GM12878 (cell line): ENCODE results near the gene SLC19A1. TPM values are rescaled to one million over a fixed set of nuclear protein-coding genes. Genes with fewer than 3 reads are reported as not detected.

Experiments used
- ATAC-seq: fragments of 200-7000 bp; cut with Tn5 transposase; 3 replicates; pipeline ENCODE4 v1.9.1; 2020; ENCODE audit warnings: mild to moderate bottlenecking, moderate library complexity
- BruUV-seq: library from RNA; stranded (reverse); fragments of 400-500 nt; replicated peaks from 2 replicates; lab custom pipeline; 2021; lab: Mats Ljungman, UMichigan
- CTCF ChIA-PET: fragments of 300-600 bp; sonication (Branson Sonifier 250); formaldehyde crosslinking; extraction: SDS; loops from one replicate; lab custom pipeline; 2021; ENCODE audit warnings: inconsistent platforms; lab: Yijun Ruan, JAX
- POLR2A ChIA-PET: fragments of 350-600 bp; formaldehyde crosslinking; extraction: SDS; loops from one replicate; lab custom pipeline; 2021; ENCODE audit warnings: inconsistent platforms; lab: Charles Lee
- RAD21 ChIA-PET: fragments of 300-600 bp; sonication (Branson Sonifier 250); formaldehyde crosslinking; loops from one replicate; lab custom pipeline; 2023; ENCODE audit warnings: antibody characterized with exemption; ENCODE audit not compliant: unreplicated experiment; lab: Charles Lee
- SMC1A ChIA-PET: fragments of 300-600 bp; sonication (Branson Sonifier 250); formaldehyde crosslinking; loops from one replicate; lab custom pipeline; 2023; ENCODE audit not compliant: unreplicated experiment, uncharacterized antibody; lab: Charles Lee
- DNase-seq: peaks from one replicate; pipeline ENCODE4 v3.0.0-alpha.2; 2011; ENCODE audit warnings: low read depth, low spot score
- FAIRE-seq: peaks from 3 replicates; lab custom pipeline; 2011; peaks lifted over from hg19 to GRCh38; lab: Jason Lieb, UNC
- H2AFZ ChIP-seq: 2 replicates; pipeline ENCODE4 v1.6.0; 2011; ENCODE audit warnings: low read depth, low read length, control low read depth; ENCODE audit not compliant: control insufficient read depth
- H3K27ac ChIP-seq: 2 replicates; pipeline ENCODE4 v1.5.1; 2011; ENCODE audit warnings: control low read depth; ENCODE audit not compliant: control insufficient read depth, insufficient read depth
- H3K27me3 ChIP-seq, 2 experiments: replicated peaks in 1 of 2; 2 replicates each; pipeline versions ENCODE4 v1.6.0 to v1.6.1; 2011; ENCODE audit warnings: low read length in 1 of 2; ENCODE audit not compliant: control insufficient read depth in 2 of 2, insufficient read depth in 2 of 2
- H3K36me3 ChIP-seq, 2 experiments: 2 replicates each; pipeline ENCODE4 v1.5.1; 2011; ENCODE audit warnings: low read length in 1 of 2; ENCODE audit not compliant: control insufficient read depth in 2 of 2, insufficient read depth in 2 of 2
- H3K4me1 ChIP-seq: 2 replicates; pipeline ENCODE4 v1.6.1; 2011; ENCODE audit warnings: mild to moderate bottlenecking, low read length, moderate library complexity, mixed read lengths; ENCODE audit not compliant: control insufficient read depth, insufficient read depth
- H3K4me2 ChIP-seq: 2 replicates; pipeline ENCODE4 v1.6.0; 2011; ENCODE audit warnings: control low read depth; ENCODE audit not compliant: control insufficient read depth, insufficient read depth
- H3K4me3 ChIP-seq: fragments of 200-600 bp; sonication (generic); 2 replicates; pipeline ENCODE4 v1.5.1; 2016
- H3K79me2 ChIP-seq: 2 replicates; pipeline ENCODE4 v1.6.0; 2011; ENCODE audit warnings: low read length; ENCODE audit not compliant: control insufficient read depth, insufficient read depth
- H3K9ac ChIP-seq: 2 replicates; pipeline ENCODE4 v1.8.0; 2011; ENCODE audit warnings: low read length, control low read depth, mixed read lengths; ENCODE audit not compliant: control insufficient read depth, insufficient read depth
- H3K9me3 ChIP-seq: replicated peaks from 3 replicates; pipeline ENCODE4 v1.5.1; 2011; ENCODE audit warnings: mild to moderate bottlenecking, low read length; ENCODE audit not compliant: control insufficient read depth, insufficient read depth
- H4K20me1 ChIP-seq: 2 replicates; pipeline ENCODE4 v1.6.0; 2011; ENCODE audit not compliant: control insufficient read depth, insufficient read depth
- ATF7 ChIP-seq: fragments of 450-650 bp; IDR thresholded peaks from 2 replicates; pipeline ENCODE4 v1.6.1; 2016; ENCODE audit warnings: low read depth, mild to moderate bottlenecking
- BRCA1 ChIP-seq: IDR thresholded peaks from 2 replicates; pipeline ENCODE4 v1.6.1; 2011; ENCODE audit warnings: low read depth, low read length, improper control_type of control experiment
- CHD2 ChIP-seq: IDR thresholded peaks from 2 replicates; pipeline ENCODE4 v1.6.1; 2011; ENCODE audit warnings: low read depth, low read length, improper control_type of control experiment, borderline replicate concordance
- FOXM1 ChIP-seq: IDR thresholded peaks from 2 replicates; pipeline ENCODE4 v1.6.1; 2012; ENCODE audit warnings: low read depth, mild to moderate bottlenecking, inconsistent platforms, low read length, moderate library complexity
- GABPA ChIP-seq: IDR thresholded peaks from 2 replicates; pipeline ENCODE4 v1.6.1; 2014; ENCODE audit warnings: antibody characterized with exemption, low read depth, mild to moderate bottlenecking, inconsistent platforms
- LARP7 ChIP-seq: fragments of 450-650 bp; IDR thresholded peaks from 2 replicates; pipeline ENCODE4 v1.6.1; 2017; ENCODE audit warnings: mild to moderate bottlenecking
- TAF1 ChIP-seq: IDR thresholded peaks from 2 replicates; pipeline ENCODE4 v1.6.1; 2011; ENCODE audit warnings: mild to moderate bottlenecking, low read depth, low read length, borderline replicate concordance
- TARDBP ChIP-seq: IDR thresholded peaks from 2 replicates; pipeline ENCODE4 v1.6.1; 2016; ENCODE audit warnings: borderline replicate concordance
- TBL1XR1 ChIP-seq: IDR thresholded peaks from 2 replicates; pipeline ENCODE4 v1.6.1; 2012; ENCODE audit warnings: low read depth, low read length, improper control_type of control experiment
- TCF3 ChIP-seq: IDR thresholded peaks from 2 replicates; pipeline ENCODE4 v1.6.1; 2012; ENCODE audit warnings: low read depth, mild to moderate bottlenecking, low read length, borderline replicate concordance; ENCODE audit not compliant: insufficient read depth
- WGBS: methylation state at CpG from one replicate; pipeline ENCODE4 v1.1.6; 2016; ENCODE audit warnings: low lambda C conversion rate; ENCODE audit not compliant: insufficient replicate concordance, insufficient coverage; ENCODE audit errors: missing lambda C conversion rate; 5-methylcytosine and 5-hydroxymethylcytosine counted together
- in situ Hi-C: fragments of 300-500 bp; cut with MboI; formaldehyde crosslinking; loops from 9 replicates; pipeline ENCODE4 v1.14.3; 2018; ENCODE audit warnings: mixed read lengths
- intact Hi-C: fragments of 100-400 bp; cut with micrococcal nuclease; formaldehyde crosslinking; loops from one replicate; pipeline ENCODE4 v1.14.2; 2022; ENCODE audit not compliant: unreplicated experiment
- polyA plus RNA-seq, 11 experiments: library from polyadenylated mRNA; depleted of rRNA in 4 of 11; unstranded in 6 of 11; stranded (reverse) in 5 of 11; fragments of >200 nt; fragmentation: Nextera tagmentation in 4 of 11; fragmentation: Illumina TruSeq in 1 of 11; extraction: Ambion mirVana in 4 of 11; extraction: Trizol in 1 of 11; gene quantifications; 1 replicate in 1 of 11; 2 replicates in 10 of 11; pipeline versions ENCODE4 v1.2.1 to v1.2.3, GENCODE V29; 2011 to 2016; ENCODE audit warnings: inconsistent platforms in 2 of 11, missing spikeins in 2 of 11, low read depth in 1 of 11
- total RNA-seq, 4 experiments: library from RNA; depleted of rRNA in 3 of 4; stranded (reverse); fragments of >200 nt in 3 of 4; fragmentation: Illumina TruSeq in 1 of 4; extraction: Trizol in 1 of 4; gene quantifications; 2 replicates each; pipeline versions ENCODE4 v1.2.1 to v1.2.3, GENCODE V29; 2013 to 2021
- TF ChIP-seq, protein P1 (sequence below): IDR thresholded peaks from 2 replicates; pipeline ENCODE4 v1.6.1; 2012; ENCODE audit warnings: low read length, inconsistent platforms
- TF ChIP-seq, protein P2 (sequence below): IDR thresholded peaks from 2 replicates; pipeline ENCODE4 v1.6.1; 2012; ENCODE audit warnings: improper control_type of control experiment, low read depth, low read length; ENCODE audit not compliant: insufficient replicate concordance
- TF ChIP-seq, protein P3 (sequence below): fragments of 450-650 bp; IDR thresholded peaks from 2 replicates; pipeline ENCODE4 v1.6.1; 2018; ENCODE audit warnings: mild to moderate bottlenecking, low read depth, moderate library complexity; ENCODE audit not compliant: partially characterized antibody

Gene SLC19A1
- total and polyA plus RNA-seq, 10 of the 15 experiments (the other 5 are each of a cell fraction or from before 2014, with no cell fraction given) = 0.42 to 49.7 (median 12.2) TPM

DNA sequence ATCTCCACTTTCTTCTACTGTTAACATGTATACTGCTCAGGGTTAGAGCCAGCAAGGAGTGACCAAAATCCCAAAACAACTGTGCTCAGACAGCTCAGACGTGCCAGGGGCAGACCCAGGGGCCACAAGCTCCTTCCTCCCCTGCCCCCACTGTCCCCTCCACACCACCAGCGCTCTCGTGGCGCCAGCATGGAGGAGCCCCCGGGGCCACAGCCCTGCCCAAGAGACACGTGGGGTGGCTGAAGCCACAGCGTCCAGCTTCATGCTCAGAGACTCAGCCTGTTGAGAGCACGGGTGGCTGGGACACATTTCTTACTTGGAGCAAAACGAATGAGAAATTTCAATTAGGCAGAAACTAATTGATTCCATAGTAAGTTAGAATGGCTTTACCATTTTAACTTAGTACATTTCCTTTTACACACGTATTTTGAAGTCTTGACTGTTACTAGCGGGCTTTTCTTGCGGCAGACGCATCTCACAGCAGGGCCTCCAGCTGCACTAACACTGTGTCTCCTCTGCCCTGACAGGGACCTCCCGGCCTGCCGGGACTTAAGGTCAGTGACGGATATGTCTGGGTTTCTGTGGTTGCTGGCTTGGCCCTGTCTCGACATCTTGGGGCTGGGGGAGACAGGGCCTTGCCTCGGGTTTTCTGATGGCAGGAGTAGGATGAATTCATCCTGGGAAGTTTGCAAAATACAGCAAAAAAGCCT, 54.2 kb downstream of the SLC19A1 start (continued):
- TF ChIP-seq, protein P1, sequence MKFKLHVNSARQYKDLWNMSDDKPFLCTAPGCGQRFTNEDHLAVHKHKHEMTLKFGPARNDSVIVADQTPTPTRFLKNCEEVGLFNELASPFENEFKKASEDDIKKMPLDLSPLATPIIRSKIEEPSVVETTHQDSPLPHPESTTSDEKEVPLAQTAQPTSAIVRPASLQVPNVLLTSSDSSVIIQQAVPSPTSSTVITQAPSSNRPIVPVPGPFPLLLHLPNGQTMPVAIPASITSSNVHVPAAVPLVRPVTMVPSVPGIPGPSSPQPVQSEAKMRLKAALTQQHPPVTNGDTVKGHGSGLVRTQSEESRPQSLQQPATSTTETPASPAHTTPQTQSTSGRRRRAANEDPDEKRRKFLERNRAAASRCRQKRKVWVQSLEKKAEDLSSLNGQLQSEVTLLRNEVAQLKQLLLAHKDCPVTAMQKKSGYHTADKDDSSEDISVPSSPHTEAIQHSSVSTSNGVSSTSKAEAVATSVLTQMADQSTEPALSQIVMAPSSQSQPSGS = no peak
- TF ChIP-seq CHD2 (no peak), BRCA1 (no peak), TBL1XR1 (no peak), LARP7 (no peak), TAF1 (no peak), TCF3 (no peak), GABPA (no peak)

DNA sequence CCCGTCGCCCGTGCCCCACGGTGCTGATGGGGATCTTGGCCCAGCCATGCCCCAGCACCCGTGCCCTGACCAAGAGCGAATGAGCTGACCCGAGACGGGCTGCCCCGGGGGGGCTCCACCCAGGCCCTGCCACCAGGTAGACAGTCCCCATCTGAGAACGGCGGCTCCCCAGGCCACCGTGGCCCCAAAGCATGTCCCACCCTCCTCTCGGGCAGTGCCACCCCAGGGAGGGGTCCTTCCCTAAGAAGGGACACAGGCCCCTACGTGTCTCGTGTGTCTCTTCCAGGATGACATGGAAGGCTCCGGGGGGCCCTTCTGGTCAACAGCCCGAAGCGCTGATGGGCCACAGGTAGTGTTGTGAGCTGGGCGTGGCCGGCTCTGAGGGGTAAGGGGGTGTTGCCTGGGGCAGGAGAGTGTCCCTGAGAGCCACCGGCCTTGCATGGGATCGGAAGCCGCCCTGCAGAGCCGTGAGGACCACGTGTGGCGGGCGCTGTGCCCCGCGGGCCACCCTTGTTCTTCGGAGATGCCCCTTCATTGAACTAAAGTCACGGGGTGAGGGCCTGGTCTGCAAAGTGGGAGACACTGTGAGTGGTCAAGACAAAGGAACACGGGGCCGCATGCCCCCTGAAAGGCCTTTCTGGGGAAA, 55.0 kb downstream of the SLC19A1 start:
- ATAC-seq (no peak), DNase-seq (no peak), FAIRE-seq (no peak)
- Histone ChIP-seq H3K9me3 (no peaks in the 10 kb centered on the region), H3K79me2 (no peaks in the 10 kb centered on the region), H3K4me1 (no peaks in the 10 kb centered on the region), H3K36me3 (no peaks in the 10 kb centered on the region), H3K9ac (no peak overlapping the region), H3K27ac (no peak overlapping the region), H3K27me3 (no peaks in the 10 kb centered on the region), H2AFZ (no peak overlapping the region), H4K20me1 (no peaks in the 10 kb centered on the region), H3K4me3 (no peak overlapping the region), H3K4me2 (no peak overlapping the region)
- intact Hi-C loops = no loop called here
- no TSS peak for BruUV-seq
- ChIA-PET CTCF (no interaction called here), POLR2A (no interaction called here), SMC1A (no interaction called here), RAD21 (no interaction called here)
- in situ Hi-C loops = no loop called here
- whole genome bisulfite sequencing = 65% methylated on average over 33 of the region's 33 CpGs
- no peak for TF ChIP-seq TARDBP
- TF ChIP-seq ATF7 = no peak
- TF ChIP-seq FOXM1 = no peak
- TF ChIP-seq, protein P2, sequence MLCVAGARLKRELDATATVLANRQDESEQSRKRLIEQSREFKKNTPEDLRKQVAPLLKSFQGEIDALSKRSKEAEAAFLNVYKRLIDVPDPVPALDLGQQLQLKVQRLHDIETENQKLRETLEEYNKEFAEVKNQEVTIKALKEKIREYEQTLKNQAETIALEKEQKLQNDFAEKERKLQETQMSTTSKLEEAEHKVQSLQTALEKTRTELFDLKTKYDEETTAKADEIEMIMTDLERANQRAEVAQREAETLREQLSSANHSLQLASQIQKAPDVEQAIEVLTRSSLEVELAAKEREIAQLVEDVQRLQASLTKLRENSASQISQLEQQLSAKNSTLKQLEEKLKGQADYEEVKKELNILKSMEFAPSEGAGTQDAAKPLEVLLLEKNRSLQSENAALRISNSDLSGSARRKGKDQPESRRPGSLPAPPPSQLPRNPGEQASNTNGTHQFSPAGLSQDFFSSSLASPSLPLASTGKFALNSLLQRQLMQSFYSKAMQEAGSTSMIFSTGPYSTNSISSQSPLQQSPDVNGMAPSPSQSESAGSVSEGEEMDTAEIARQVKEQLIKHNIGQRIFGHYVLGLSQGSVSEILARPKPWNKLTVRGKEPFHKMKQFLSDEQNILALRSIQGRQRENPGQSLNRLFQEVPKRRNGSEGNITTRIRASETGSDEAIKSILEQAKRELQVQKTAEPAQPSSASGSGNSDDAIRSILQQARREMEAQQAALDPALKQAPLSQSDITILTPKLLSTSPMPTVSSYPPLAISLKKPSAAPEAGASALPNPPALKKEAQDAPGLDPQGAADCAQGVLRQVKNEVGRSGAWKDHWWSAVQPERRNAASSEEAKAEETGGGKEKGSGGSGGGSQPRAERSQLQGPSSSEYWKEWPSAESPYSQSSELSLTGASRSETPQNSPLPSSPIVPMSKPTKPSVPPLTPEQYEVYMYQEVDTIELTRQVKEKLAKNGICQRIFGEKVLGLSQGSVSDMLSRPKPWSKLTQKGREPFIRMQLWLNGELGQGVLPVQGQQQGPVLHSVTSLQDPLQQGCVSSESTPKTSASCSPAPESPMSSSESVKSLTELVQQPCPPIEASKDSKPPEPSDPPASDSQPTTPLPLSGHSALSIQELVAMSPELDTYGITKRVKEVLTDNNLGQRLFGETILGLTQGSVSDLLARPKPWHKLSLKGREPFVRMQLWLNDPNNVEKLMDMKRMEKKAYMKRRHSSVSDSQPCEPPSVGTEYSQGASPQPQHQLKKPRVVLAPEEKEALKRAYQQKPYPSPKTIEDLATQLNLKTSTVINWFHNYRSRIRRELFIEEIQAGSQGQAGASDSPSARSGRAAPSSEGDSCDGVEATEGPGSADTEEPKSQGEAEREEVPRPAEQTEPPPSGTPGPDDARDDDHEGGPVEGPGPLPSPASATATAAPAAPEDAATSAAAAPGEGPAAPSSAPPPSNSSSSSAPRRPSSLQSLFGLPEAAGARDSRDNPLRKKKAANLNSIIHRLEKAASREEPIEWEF = no peak
- TF ChIP-seq, protein P3, sequence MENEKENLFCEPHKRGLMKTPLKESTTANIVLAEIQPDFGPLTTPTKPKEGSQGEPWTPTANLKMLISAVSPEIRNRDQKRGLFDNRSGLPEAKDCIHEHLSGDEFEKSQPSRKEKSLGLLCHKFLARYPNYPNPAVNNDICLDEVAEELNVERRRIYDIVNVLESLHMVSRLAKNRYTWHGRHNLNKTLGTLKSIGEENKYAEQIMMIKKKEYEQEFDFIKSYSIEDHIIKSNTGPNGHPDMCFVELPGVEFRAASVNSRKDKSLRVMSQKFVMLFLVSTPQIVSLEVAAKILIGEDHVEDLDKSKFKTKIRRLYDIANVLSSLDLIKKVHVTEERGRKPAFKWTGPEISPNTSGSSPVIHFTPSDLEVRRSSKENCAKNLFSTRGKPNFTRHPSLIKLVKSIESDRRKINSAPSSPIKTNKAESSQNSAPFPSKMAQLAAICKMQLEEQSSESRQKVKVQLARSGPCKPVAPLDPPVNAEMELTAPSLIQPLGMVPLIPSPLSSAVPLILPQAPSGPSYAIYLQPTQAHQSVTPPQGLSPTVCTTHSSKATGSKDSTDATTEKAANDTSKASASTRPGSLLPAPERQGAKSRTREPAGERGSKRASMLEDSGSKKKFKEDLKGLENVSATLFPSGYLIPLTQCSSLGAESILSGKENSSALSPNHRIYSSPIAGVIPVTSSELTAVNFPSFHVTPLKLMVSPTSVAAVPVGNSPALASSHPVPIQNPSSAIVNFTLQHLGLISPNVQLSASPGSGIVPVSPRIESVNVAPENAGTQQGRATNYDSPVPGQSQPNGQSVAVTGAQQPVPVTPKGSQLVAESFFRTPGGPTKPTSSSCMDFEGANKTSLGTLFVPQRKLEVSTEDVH = no peak
